GM18858 (cell line): ENCODE data around the gene CACNA1C.
"Not testable (repeated sequence)": the region's sequence is repeated elsewhere in the genome, so short reads cannot be mapped to it uniquely, and the experiment has no call there.

Experiments
- ATAC-seq: cut with Tn5 transposase; IDR thresholded peaks from one replicate; pipeline ENCODE4 v1.9.1; 2021; ENCODE audit not compliant: unreplicated experiment

CACNA1C gene

DNA sequence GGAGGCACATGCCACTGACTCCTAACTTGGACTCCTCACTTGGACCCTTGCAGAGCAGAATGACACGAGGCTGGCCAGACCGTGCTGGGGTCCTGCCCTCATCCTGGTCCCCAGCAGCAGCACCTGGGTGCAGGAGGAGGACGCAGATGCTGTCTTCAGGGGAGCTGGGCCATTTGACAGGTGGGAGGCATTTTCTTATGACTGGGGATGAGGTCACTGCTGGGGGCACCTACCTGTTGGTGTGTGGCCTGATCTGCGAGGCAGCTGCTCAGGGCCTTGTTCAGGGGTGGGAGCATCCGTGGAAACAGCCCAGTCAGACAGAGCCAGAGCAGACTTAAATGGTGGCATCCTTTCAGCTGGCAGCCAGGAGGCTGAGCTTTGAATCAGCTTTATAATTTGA is 57.3 kb downstream of the CACNA1C start:
- ATAC-seq: no peak

DNA sequence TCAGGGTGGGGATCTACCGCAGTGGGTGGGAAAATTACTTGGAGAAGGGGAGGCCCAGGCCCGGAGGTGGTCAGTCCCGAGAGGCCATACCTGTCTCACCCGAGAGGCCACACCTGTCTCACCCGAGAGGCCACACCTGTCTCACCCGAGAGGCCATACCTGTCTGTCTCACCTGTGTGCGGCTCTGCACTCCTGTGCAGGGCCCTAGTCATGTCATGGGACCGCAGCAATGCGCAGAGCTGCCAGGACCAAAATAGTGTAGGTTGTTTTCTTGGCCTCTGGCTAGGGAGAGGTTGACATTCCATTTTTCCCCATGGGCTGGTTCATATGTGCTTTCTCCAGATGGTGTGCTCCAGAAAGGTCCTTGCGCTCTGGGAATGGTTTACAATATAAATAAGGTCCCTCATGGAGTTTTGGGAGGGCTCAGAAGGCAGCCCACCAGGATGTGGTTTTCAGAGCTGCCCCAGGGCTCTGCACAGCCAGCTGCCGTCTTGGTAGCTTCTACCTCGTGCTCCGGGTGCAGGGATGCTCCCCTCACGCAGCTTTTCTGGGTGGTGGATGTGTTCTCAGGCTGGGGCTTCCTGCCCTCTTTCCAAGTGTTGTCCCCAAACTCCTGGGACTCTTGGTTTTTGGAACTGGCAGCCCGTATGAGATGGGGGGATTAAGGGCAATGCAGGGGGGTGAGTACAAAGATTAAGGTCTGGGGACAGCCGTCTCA is 58.2 kb downstream of the CACNA1C start:
- ATAC-seq: no peak

DNA sequence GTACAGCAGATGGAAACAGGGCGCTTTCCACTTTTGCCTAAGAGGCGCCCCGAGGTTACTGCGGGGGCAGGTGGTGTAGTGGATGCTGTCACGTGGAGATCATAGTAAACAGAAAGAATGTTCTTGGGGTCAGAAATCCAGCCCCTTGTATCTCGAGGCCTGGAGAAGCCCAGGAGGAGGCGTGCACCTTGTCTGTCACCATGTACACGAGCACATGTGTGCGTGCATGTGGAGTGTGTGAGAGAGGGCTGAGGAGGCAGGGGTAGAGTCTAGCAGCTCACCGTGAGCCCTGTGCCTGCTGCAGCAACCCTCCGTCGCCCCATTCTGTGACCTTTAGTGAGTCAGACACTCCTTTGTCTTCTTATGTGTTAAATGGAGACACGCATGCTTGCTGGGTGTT is 59.0 kb downstream of the CACNA1C start:
- no peak for ATAC-seq

DNA sequence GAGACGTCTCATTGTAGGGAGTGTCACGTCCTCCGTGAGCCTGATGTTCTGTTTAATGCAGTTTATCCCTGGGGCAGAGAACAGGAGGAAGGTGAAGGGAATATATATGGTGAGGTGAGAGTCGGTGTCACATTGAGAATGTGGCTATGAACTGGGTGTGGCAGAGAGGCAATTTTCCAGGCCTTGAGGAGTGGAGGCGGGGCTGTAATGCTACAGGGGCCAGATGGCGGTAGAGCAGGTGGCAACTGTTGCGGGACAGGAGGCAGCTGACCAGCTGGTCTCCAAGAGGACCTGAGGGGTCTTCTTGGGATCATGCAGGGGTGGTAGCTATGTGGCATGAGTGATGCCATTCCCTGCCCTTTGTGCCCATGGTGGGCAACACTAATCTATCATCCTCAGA is 59.6 kb downstream of the CACNA1C start:
- no peak for ATAC-seq

DNA sequence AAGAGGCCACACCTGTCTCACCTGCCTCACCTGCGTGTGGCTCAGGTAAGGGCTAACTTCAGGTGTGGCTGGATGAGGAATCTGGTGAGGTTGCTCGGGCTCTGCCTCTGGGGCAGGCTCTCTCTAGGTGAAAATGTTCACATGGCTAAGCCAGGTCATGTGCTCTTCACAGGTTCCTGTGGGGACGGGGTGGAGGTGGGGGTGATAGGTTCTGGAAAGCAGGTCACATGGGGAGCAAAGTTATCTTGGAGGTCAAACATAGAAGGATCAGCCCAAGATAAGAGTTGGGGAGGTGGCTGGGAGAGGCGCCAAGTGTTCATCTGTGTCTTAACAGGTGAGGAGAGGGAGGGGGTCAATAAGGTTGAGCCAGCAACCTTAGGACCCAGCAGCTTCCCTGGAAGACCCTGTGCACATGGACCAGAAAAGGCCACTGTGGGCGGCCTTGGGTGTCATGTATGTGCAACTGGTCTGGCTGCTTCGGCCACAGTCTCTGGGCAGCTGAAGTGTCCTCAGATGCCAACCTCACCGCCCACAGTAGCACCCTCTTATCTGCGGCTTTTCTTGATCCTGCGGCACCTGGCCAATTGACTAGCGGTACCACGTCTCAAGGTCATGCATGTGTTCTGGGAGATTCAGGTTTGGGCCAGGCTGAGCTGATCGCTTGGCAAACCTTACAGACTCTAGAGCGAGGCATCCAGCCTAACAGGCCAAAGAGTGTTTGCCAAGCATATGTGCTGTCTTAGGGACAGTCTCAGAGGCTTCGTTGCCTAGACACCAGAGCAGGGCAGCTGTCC is 60.5 kb downstream of the CACNA1C start:
- no peak for ATAC-seq

DNA sequence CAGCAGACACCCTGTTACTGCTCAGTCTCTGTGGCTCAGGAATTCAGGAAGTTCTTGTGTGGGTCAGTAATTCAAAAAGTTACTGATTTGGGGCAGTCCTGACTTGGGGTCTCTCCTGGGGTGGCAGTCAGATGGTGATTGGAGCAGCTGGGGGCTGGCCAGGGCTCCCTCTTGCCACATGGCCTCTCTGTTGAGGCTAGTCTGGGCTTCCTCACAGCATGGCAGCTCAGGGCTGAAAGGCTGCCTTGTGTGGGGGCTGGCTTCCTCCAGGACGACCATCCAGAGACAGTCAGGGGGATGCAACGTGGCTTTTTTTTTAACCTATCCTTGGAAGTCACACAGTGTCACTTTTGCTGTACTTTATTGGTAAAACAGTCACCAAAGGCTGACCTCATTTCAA is 61.3 kb downstream of the CACNA1C start:
- ATAC-seq: no peak

DNA sequence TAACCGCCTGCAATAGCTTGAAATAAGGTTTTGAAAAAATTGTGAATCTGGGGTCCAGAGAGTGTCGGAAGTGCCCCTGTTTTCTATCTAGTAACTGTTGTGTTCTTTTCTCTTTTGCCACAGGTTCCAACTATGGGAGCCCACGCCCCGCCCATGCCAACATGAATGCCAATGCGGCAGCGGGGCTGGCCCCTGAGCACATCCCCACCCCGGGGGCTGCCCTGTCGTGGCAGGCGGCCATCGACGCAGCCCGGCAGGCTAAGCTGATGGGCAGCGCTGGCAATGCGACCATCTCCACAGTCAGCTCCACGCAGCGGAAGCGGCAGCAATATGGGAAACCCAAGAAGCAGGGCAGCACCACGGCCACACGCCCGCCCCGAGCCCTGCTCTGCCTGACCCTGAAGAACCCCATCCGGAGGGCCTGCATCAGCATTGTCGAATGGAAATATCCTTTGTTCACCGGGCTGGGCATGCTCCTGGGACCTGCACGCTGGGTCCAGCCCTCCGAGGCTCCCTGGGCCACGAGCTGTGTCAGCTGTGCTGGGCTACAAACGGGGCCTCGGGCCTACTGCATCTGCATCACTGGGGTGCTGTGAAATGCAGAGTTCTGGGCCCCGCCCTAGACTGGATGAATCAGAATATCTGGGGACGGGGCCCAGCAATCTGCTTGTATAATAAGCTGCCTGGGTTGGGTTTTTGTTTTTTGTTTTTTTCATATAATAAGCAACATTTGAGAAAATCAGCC is 62.5 kb downstream of the CACNA1C start:
- ATAC-seq: no peak

DNA sequence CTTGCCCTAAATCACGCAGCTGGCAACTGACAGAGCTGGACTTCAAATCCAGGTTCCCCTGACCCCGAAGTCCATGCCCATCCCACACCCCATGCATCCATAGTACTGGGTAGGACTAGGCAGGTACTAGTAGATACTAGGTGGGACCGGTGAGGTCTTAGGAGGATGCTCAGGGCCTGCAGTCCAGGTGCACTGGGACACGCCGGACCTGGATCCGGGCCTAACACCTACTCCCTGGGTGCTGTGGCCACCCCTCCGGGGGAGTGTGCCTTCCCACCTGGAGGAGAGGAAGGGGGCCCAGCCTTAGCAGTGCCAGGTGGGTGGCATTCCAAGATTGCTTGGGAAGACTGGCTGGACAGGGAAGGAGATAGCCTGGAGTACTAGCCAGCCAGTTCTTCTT is 64.8 kb downstream of the CACNA1C start:
- ATAC-seq: no peak

DNA sequence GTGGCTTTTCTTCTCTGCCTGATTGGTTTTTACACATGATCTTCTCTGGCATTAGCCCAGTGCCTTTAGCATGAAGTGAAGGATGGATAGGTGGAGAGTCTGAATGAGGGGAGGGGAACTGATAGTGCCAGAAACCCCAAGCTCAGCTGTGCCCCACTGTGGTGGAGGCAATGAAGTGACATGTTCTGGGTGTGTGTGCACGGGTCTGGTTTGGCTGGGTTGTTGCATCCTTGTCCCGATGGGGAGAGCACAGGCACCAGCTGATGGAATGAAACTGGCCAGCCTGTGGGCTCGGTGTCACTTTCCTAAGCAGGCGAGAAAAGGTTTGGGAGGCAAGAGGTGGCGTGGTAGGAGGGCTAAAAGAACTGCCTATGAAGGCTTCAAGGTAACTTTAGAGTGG is 65.3 kb downstream of the CACNA1C start:
- no peak for ATAC-seq

DNA sequence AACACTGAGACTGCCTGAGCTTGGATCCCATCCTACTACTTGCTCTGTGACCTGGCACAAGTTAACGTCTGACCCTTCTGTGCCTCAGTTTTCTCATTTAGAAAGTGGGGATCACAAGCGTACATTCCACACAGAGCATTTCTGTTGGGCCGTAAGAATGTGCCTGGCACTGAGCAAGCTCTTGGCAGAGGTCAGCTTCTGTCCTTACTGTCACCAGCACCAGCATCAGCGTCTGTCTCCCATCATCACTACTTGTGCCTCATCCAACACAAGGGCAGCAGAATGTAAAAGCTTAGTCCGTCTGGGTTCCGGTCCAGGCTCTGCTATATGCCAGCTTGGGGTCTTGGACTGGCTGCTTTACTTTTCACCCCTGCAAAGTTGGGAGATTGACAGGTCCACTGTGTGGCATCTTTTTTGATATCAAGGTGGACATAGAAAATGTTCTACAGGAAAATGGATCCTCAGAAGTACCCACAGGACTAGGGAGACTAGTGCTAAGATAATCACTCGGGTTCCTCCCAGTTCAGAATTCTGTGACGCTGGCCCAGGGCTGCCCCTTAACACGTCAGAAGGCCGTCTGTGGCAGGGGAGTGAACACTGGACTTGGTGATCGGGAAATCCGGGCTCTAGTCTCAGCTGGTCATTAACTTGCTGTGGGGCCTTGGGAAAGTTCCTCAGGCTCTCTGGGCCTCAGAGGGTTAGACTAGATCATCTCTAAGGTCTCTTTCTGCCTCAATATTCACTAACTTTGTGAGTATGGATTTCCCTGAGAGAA is 65.9 kb downstream of the CACNA1C start:
- no peak for ATAC-seq

DNA sequence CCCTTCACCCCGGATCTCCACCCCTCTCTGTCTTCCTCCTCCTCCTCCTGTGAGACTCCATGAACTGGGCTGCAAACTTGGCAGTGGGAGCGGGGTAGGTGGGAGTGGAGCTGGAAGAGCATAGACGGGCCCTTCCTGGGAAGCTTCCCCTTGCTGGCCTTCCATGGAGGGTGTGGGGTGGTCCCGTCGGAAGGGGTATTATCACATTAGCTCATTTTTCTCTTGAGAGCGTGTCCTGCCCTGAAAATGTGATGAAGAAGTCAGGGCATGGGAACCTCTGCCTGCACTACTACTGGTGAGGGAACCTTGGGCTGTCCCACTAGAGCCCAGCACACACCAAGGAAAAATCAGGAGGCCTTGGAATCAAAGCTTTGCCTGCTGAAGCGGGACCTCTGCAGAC is 66.5 kb downstream of the CACNA1C start:
- no peak for ATAC-seq

DNA sequence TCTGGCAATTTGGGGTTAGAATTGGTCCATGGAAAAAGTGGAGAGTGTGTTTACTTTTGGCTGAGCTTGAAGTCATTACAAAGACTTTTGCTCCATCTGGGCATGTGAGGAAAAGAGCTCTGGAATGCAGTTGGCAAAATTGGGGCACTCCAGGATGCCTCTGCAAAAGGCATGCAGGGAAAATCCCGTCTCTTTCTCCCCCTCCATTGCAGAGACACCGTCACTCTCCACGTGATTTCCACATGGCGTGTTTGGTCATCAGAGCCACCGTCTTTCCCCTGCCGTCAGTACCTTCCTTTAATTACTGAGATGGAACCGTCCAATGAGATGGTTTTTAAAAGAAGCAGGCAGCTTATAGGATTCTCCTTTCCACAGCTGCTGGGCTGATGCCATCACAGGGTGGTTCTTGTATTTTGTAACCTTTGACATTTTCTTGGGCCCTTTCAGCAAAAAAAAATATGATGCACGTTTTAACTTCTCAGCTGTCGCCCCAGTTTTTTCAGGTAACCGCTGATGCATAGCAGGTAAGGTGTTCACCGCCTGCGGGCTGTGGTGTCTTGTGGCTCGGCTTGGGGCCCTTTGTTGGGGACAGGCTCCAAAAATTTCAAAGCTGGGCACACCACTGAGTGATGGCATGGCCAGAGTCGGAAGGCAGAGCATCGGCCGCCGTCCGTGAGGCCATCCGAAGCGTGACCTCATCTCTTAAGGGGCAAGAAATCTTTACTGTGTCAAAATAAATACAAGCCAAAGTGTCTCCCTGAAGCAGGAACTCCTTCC is 68.4 kb downstream of the CACNA1C start:
- ATAC-seq: no peak

DNA sequence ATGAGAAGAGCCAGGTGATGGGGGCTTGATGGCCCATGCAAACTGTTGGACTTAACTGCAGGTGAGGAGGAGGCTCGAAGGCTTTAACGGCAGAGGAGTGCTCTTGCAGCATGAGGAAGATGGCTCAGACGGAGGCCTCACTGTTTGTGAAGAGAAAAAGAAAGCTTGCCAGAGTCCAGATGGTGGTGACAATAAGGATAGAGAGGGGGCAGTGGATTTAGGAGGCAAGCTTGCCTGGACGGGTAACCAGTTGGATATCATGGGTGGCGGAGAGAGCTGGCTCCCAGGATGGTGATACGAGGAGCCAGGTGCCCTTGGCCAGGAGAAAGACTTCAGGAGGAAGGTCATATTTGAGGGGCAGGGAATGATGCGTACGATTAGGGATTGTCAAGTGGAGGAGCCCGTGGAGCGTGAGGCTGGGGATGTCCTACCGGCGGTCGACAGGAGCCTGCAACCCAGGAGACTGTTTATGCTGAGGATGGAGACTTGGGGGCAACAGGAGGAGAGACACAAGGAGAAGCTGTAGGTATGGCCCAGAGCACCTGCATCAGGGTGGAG is 71.8 kb downstream of the CACNA1C start:
- no peak for ATAC-seq

DNA sequence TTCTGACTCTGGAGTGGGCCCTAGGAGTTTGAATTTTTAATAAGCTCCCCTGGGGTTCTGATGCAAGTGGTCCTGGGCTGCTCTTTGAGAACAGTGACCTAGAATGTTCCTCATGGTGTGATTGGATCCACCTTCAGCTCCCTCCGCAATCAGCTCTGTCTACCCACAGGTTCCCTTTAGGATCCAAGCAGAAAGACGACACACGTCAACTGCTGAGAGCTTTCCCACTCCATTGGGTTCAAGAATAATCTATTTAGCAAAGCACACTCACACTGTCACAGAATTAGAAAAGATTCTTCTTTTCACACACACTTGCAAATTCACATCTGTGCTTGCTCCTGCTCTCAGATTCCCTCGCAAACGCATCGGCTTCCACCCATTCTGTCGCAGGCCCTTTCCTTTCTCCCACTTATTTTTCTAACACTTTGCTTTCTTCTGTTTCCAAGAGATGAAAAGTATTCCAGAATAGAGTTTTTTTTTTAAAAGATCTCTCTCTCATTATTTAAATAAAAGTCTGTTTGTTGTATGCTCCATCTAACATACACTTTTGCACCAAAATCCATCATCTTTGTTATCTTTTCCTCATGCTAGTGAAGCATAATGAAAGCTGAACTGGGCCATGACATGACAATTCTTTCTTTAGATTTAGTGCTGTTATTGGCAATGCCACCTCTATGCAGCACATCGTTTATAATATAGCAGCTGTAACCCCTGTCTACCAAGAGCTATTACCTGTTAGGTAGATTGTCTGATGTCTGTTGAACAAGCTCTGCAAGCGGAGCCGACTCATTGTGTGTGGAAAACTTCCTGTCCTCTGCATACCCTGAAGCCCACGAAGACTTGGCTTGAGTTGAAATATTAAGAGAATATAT is 73.1 kb downstream of the CACNA1C start:
- no peak for ATAC-seq

DNA sequence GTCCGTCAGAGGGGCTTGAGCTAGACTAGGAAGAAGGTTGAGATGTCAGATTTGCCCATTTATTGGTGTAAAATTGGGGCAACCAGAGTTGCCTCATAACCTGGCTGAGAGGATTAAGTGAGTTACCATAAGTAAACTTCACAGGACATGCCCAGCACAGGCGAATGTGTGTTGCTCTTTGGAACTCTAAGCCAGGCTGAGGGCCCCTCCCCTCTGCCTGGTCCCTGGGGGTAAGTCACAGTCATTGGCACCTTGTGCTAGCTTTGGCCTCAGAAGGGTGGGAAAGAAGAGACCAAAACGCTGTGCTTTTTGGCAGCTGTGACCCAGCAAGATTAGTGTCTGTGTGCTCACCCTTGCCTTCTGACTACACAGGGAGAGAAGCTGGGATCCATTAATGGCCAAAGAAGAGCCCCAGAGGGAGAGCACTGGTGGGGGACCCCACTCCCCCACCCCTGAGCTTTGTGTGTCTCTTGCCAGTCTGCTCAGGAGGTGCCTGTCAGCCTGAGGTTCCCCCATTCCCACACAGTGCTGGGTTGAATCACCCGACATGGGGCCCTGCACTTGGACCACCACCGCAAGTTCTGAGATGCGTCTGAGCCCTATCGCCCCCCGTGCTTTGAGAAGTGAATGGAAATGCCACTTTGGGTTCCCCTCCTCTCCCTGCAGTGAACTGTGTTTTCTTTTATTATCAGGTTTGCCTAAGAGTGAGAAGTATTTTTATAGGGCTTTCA is 74.1 kb downstream of the CACNA1C start:
- ATAC-seq: no peak

DNA sequence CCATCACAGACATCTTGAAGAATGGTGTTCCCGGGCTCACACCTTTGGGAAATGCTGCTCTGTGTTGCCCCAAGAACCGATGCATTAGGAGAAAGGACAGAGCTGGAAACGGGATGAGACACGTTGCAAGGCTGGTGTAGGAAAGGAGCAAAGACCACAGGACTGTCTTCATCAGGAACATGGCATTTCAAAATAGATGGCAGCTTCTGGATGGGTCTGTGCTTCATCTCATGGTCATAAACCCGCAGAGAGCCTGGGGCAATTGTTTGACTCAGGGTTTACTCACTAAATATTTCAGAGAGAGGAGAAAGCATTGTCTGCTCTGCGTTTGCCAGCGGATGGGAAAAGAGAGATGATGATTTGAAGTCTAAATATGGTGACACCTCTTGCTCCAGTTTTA is 76.3 kb downstream of the CACNA1C start:
- ATAC-seq: no peak

DNA sequence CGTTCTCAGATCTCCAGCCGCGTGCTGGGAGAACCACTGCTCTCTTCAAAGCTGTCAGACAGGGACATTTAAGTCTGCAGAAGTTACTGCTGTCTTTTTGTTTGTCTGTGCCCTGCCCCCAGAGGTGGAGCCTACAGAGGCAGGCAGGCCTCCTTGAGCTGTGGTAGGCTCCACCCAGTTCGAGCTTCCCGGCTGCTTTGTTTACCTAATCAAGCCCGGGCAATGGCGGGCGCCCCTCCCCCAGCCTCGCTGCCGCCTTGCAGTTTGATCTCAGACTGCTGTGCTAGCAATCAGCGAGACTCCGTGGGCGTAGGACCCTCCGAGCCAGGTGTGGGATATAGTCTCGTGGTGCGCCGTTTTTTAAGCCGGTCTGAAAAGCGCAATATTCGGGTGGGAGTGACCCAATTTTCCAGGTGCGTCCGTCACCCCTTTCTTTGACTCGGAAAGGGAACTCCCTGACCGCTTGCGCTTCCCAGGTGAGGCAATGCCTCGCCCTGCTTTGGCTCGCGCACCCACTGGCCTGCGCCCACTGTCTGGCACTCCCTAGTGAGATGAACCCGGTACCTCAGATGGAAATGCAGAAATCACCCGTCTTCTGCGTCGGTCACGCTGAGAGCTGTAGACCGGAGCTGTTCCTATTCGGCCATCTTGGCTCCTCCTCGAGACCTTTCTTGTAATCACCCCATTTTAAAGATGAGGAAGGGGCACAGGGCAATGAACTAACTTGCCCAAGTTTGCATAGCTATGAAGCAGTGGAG is 83.1 kb downstream of the CACNA1C start:
- ATAC-seq: not testable (repeated sequence)

DNA sequence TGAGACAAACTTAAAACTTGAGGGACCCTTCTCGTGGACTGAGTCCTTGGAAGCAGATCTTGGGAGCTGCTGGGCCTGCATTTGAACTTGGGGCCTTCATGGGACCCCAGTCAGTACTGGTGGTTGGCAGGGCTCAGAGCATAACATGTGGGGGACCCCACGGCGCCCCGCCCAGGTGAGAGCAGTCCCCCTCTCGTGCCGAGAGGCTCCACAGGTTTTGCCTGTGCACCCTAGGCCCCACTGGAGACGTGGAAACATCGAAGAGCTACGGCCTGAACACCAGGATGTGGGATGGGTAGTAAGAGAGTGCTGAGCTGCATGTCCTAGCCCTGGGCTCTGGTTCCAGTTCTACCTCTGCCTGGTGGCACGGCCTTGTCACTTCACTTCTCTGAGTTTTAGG is 84.1 kb downstream of the CACNA1C start:
- no peak for ATAC-seq
